ENCODE results near the gene BIRC7.
"Not testable (repeated sequence)": the region's sequence is repeated elsewhere in the genome, so short reads cannot be mapped to it uniquely, and the experiment has no call there.

Gene BIRC7

DNA sequence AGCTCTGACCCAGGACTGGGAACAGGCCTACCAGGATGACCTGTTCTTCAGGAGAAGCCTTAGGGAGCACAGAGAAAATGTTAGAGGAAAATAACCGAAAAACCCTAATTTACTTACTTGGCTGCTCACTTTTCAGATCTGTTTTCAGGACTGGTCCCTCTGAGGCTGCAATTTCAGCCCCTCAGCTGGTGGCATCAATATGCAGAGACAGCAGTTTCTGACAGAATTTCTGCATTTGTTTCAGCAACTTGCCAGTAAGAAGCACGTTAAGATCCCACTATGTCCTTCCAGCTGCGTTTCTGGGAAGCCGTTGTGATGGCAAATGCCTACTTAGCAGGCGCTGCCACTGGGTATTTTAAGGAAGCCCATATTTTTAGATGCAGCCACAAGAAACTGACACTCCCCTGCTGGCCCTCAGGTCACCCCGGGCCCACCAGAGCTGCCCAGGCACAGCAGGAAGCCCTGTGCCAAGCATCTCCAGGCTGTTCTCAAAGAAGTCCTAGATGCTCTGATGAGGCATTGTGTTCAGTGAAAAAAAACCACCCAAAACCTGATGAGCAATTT lies 27.3 kb upstream of the BIRC7 start:
- DNase-seq = no peak

- no peak for DNase-seq
Measured at GRCh38 chr20:63210011-63210605, 25.6 kb upstream of the BIRC7 start.

- no peak for DNase-seq
Measured at GRCh38 chr20:63212393-63212730, 23.3 kb upstream of the BIRC7 start.

DNA sequence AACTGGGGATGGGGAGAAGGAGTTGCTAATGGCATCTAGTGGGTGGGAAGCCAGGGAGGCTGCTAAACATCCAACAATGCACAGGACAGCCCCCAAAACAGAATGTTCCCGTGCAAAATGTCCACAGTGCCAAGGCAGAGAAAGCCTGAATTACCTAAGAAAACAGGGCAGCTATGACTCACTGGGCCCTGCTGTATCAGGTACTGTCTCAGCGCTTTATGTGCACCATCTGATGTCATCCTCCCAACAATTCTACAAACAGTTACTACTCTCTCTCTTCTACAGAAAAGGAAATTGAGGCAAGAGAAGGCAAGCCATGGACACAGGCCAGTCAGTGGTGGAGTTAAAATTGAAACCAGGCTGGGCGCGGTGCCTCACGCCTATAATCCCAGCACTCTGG lies 22.9 kb upstream of the BIRC7 start:
- no peak for DNase-seq

DNA sequence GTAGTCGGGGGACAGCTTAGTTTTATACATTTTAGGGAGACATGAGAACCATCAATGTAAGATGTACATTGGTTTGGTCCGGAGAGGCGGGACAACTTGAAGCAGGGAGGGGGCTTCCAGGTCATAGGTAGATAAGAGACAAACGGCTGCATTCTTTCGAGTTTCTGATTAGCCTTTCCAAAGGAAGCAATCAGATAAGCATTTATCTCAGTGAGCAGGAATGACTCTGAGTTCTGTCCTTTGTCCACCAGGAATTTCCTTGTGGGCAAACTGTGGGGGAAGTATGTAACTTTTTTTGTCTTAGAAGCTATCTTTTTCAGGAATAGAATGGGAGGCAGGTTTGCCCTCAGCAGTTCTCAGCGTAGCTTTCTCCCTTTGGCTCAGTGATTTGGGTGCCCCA lies 21.2 kb upstream of the BIRC7 start:
- no peak for DNase-seq

DNA sequence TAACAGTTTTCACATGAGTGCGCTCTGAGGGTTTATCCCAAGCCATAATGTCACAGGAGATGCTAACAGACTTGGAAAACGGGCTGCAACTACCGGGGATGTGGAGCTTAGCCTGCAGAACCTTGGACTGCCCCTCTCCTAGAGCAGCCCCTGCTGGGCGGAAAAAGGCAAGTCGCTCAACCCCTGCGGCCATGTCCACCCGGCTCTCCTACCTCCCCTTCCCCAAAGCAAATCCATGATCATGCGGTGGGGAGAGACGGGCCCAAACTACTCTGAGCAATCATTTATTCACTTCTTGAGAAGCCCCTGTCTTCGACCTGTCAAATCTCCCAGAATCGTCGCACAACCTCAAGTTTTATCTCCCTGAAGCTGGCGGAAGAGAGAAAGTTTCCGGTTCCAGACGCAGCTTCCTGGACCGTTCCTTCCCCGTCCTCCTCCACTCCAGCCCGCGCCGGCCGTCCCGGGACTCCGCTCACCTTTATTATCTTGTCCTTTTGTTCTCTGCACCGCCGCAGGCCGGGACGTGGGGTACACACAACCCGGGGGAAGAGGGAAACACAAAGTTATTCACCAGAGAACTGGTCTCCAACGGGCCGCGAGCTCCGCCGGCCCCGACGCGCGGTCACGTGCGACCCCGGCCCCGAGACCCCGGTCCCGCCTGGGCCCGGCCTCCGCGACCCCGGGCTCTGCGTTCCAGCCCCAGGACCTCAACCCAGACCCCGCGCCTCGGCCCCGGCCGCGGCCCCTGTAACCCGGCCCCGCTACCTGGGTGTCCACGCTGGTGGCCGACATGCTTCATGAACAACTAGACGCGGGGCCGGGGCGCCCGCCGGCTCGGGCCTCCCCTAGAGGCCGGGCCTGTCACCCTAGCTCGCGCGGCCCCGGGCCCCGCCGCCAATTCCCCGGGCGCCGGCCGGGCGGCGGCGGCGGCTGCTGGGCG lies 20.3 kb upstream of the BIRC7 start:
- DNase-seq = no peak

DNA sequence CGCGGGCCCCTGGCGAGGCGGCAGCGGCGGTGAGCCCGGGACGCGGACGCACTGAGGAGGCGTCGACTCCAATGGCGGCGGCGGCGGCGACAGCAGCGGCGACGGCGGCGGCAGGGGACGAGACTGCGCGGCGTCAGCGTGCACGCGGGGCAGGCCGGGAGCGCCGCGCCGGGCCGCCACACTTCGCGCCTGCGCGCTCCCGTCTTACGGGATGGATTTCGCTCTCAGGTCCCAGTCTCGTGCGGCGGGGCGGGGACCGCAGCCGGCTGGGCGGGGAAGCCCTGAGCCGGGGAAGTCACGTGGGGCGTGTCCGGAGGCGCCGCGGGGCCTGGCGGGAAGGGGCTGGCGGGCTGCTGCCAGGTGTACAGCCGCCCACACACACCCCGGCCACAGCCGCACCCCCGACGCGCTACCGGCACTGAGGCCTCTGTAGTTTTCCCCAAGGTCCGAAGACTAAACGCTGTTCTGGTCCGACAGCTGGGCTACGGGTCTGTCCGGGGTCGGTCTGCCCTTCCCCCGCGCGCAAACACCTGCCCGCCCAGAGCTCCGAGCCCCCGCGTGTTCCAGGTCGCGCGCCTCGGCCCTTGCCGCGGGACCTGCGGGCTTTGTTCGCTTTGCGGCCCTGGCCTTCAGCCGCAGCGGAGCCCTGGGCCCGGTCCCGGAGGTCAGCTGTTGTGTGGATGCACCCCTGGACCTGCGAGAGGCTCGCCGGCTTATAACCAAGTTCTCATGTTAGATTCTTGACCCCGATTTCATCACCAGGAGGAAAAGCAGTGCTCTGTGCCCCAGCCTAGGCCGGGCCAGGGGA lies 19.5 kb upstream of the BIRC7 start, which contains the start of gene YTHDF1:
YTHDF1 (minus strand) TSS at position 91 of the 808 bp plus-strand sequence. CDS start 239 bp downstream, outside the sequence.
- DNase-seq = peak in 1 of 2 experiments; percentile 76

GRCh38 chr20:63216849-63217471 lies 18.7 kb upstream of the BIRC7 start:
- no peak for DNase-seq

DNA sequence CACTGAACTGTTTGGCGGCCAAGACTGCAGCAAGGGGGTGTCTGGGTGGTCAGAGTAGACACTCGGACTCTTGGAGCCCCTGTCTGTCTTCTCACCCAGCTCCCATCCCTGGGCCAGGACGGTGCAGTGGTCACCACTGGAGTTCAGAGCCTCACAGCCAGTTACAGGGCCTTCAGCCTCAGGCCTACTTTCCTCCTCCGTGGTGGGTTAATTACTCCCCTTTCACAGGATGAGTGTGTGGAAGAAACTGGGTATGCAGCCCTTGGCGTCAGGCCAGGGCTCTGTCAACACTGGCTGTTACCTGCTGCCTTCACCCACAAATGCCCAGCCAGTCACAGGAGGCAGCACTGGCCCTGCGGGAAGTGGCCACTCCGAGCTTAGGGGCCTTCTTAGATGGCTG lies 18.0 kb upstream of the BIRC7 start:
- no peak for DNase-seq

DNA sequence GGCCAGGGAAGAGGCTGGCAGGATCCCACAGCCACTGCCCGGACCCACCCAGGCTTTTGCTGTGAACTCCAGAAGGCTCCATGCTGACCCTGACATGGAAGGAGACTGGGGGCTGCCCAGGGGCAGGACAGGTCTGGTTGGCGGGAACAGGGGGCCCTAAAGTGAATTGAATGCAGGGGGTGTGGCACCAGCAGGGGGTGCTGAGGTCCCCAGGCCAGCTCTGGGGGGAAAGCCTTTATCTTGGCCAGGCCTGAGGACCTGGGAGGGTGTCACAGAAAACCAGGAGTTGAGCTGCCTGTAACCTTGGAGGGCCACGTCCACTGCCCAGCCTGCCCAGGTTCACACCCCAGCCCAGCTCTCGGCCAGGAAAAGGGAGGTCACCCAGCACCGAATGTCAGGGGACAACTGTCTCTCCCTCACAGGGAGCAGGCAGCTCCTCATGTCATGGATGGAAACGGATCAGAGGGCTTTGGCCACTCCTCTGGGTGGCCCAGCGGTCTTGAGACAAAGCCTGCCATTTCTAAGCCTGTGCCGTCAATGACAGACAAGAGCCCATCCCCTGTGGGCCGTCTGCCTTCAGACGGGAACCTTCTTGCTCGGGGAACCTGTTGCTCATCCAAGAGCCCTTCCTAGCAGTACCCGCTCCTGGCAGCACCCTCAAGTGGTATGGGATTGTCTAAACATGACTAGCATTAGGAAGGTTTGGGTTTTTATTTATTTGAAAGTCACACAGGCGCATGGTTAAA lies 16.8 kb upstream of the BIRC7 start:
- DNase-seq = no peak

GRCh38 chr20:63219447-63219821 lies 16.3 kb upstream of the BIRC7 start:
- no peak for DNase-seq

DNA sequence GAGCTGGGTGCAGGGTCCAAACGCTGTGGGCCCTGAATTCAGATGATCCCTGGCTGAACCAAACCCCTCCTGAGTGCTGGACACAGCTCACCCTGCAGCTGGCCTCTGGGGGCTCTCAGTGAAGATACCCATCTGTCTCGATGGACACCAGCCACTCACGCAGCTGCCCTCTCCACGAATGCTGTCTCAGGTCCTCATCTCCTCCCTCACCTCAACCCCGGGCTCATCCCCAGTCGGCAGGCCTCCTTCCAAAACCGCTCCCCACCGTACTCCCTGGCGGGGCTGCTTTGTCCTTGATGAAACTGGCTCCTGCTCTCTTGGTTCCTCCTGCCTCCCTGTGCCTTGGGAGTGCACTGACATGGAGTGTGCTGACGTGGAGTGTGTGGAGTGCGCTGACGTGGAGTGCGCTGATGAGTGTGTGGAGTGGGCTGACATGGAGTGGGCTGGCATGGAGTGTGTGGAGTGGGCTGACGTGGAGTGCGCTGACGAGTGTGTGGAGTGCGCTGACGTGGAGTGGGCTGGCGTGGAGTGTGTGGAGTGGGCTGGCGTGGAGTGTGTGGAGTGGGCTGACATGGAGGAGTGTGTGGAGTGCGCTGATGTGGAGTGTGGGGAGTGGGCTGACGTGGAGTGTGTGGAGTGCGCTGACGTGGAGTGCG lies 15.7 kb upstream of the BIRC7 start:
- no peak for DNase-seq

DNA sequence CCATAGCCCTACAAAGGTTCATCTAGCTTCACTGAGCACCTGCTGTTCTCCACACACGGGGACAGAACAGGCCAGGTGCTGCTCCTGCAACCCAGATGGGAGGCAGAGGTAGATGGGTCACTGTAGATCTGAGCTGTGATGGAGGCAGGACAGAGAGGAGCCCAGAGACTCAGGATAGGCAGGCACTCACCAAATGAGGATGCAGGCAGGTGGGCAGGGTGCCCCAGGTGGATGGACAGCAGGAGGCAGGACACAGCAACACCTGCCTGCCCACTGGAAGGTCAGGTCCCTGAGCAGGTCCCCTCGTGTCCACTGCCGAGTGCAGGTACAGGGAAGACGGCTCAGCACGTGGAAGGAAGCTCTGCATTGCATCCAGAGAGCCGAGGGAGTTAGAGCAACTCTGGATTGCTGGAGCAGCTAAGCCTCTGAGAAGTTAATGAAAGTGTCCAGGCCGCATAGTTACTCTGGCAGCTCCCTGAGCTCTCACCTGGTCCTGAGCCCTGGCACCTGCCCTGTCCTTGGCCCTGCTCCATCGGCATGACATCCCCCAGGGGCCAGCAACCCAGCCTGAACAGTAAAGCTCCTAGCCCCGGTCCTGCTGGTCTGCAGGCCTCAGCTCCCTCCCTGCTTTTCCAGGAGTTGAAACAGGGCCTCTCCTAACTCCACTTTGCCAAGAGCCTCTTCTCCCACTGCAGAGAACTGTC lies 14.9 kb upstream of the BIRC7 start:
- no peak for DNase-seq

- DNase-seq = not testable (repeated sequence)
Measured at GRCh38 chr20:63221400-63222053, 14.2 kb upstream of the BIRC7 start.

DNA sequence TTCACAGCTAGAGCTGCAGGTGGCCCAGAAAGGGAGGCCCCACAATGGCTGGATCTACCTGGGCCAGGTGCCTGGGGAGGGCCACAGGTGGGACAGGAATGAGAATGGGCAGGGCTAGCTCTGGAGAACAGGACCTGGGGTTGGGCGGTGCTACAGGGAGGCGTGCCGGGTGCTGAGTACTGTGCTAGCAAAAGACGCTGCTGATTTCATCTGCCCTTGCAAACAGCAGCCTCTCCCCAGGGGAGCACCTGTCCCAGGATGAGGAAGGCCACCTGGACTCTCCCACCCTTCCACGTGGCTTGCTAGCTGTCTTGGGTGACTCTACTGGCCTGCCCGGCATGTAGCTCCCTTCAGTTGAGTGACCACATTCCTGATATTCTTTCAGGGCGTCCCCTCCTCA lies 13.2 kb upstream of the BIRC7 start:
- no peak for DNase-seq

DNA sequence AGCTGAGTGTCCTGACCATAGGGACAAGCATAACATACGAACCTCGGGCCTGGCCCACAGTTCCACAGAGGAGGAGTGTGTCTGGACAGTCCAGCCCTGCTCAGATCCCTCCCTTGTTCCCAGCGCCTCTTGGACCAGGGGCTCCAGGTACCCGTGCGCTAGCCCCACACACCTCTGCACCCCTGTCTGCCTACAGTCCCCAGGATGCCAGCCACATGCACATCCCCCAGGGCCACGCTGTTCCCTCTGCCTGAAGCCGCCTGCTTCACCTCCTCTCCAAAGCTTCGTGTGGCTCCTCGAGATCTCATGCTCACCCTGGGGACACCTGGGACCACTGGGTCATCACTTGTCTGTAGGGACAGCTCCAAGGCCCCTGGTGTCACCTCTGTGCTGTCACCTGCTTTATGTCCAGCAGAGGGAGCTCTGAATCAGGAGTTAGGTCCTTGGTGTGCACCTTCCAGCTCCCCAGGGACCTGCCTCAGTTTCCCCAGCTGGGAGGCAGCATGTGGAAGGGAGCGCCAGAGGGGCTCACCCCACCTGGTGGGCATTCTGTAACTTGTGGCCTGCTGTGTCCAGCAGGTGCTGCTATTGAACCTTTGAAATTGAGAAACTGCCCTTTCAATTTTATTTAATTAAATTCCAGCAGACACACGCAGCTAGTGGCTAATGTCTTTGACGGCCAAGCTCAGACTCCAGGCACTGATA lies 12.4 kb upstream of the BIRC7 start:
- no peak for DNase-seq

DNA sequence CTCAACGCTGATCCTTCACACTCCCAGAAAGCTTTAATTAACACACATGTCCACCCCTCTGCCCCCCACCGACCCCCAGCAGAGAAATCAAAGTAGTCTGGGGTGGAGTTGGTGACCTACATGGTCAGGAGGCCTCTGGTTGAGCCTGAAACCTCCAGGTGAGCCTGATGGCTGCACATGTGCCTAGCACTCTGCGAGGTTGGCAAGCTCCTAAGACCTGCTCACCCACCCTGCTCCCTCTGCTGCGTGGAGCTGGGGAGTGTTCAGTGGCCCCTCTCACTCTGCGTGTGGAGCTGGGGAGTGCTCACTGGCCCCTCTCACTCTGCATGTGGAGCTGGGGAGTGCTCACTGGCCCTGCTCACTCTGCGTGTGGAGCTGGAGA lies 11.9 kb upstream of the BIRC7 start:
- no peak for DNase-seq

DNA sequence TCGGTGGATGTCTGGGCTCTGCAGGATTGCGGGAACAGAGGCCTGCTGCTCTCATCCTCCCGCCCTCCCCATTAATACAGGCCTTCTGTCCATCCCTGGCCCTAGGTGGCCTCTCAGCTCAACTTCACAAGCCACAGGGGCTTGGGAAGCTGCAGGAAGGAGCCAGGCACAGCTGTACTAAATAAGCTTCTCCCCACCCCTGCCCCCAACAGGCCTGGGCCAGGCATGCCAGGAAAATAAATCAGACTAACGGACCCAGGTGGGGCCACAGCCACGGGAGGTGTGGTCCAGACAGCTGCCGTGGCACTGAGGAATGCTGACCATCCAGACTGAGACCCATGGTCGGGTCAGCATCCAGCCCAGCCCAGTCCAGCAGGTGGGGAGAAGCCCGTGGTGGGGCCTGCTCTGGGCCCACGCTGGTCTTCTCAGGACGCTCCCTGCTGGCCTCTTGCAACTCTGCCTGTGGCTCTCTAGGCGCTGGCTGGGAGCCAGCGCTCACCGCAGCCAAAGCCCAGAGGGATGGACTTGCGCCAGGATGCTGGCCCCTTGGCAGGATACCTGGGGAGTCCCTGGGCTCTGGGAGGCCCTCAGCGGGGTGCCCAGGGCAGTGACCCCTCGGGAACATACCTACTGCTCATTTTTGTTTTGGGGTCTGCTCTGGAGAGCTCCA lies 11.2 kb upstream of the BIRC7 start:
- no peak for DNase-seq

- DNase-seq = no peak
Measured at GRCh38 chr20:63225082-63225454, 10.6 kb upstream of the BIRC7 start.

Measured in cerebellar nuclear complex (tissue), 1 donor.